ENCODE measurements around the gene NTRK3. TPM values are rescaled to one million over a fixed set of nuclear protein-coding genes. Genes with fewer than 3 reads are reported as not detected.

NTRK3 gene
- total and polyA plus RNA-seq, 2 of the 13 experiments (the other 11 are each of a cell fraction or from before 2014, with no cell fraction given): not detected

- 4% methylated on average over 4 of the region's 4 CpGs for WGBS (ENCODE audit: low lambda C conversion rate)
- FAIRE-seq (no peak), DNase-seq (ENCODE audit: low spot score) (no peak), ATAC-seq (no peak)
- in situ Hi-C loops (cut with HindIII; ENCODE audit: extremely low pct_ligation_motif_present, low pct_unique_long_range_greater_than_20kb) (no loop called here), intact Hi-C loops (cut with micrococcal nuclease; ENCODE audit: unreplicated experiment) (no loop called here)
- BruUV-seq (replicated peaks): no TSS peak
- Histone ChIP-seq H3K4me1 (ENCODE audit: insufficient read depth, low read length) (no peaks in the 10 kb centered on the region), H4K20me1 (ENCODE audit: insufficient read depth, low read length) (no peaks in the 10 kb centered on the region), H3K4me3 (replicated peaks in 1 of 3; ENCODE audit: insufficient read depth in 1 of 3, low read depth in 2 of 3, low read length in 3 of 3) (no peak overlapping the region), H3K36me3 (replicated peaks in 1 of 2; ENCODE audit: control insufficient read depth in 1 of 2, insufficient read depth in 2 of 2, low read length in 2 of 2) (no peaks in the 10 kb centered on the region), H3K9me3 (ENCODE audit: low read length) (no peaks in the 10 kb centered on the region), H3K27ac (ENCODE audit: extremely low read length, insufficient read depth, low read length) (no peak overlapping the region), H3K79me2 (ENCODE audit: insufficient read depth, low read length) (no peaks in the 10 kb centered on the region), H3K4me2 (ENCODE audit: low read depth, low read length) (no peak overlapping the region), H2AFZ (ENCODE audit: low read length) (no peak overlapping the region), H3K9ac (ENCODE audit: insufficient read depth, low read depth, low read length) (no peak overlapping the region), H3K27me3 (ENCODE audit: control insufficient read depth in 1 of 2, insufficient read depth in 2 of 2, low read length in 2 of 2) (no peaks in the 10 kb centered on the region)
- POLR2A ChIA-PET: no interaction called here
- TF ChIP-seq ZNF496 (CRISPR knock-in tag; IDR thresholded peaks at IDR 0.05; ENCODE audit: insufficient replicate concordance) (no peak), KLF6 (CRISPR knock-in tag; IDR thresholded peaks at IDR 0.05) (no peak), MNT (IDR thresholded peaks at IDR 0.05) (peak; percentile 35; the same call in 1 of the 2 replicates), CCAR2 (optimal IDR thresholded peaks at IDR 0.05; ENCODE audit: low read depth, low read length) (no peak)
- CTCF ChIA-PET (ENCODE audit: low intra/inter-chr PET ratio, low total read pairs): no interaction called here
Observed at GRCh38 chr15:88021601-88022000, 234.9 kb downstream of the NTRK3 start.

GRCh38 chr15:88020806-88021205, 235.7 kb downstream of the NTRK3 start:
- ATAC-seq: no peak
- H3K27me3 ChIP-seq (ENCODE audit: control insufficient read depth in 1 of 2, insufficient read depth in 2 of 2, low read length in 2 of 2): no peaks in the 10 kb centered on the region
- 0% methylated on average over 3 of the region's 3 CpGs for WGBS (ENCODE audit: low lambda C conversion rate)
- no peak overlapping the region for H3K27ac ChIP-seq (ENCODE audit: extremely low read length, insufficient read depth, low read length)
- in situ Hi-C loops (cut with HindIII; ENCODE audit: extremely low pct_ligation_motif_present, low pct_unique_long_range_greater_than_20kb): no loop called here
- no peaks in the 10 kb centered on the region for H3K4me1 ChIP-seq (ENCODE audit: insufficient read depth, low read length)
- no peak overlapping the region for H3K4me3 ChIP-seq (replicated peaks in 1 of 3; ENCODE audit: insufficient read depth in 1 of 3, low read depth in 2 of 3, low read length in 3 of 3)
- no TSS peak for BruUV-seq (replicated peaks)
- POLR2A ChIA-PET: no interaction called here
- H3K4me2 ChIP-seq (ENCODE audit: low read depth, low read length): no peak overlapping the region
- no peak for FAIRE-seq
- no peak overlapping the region for H2AFZ ChIP-seq (ENCODE audit: low read length)
- H3K9me3 ChIP-seq (ENCODE audit: low read length): no peaks in the 10 kb centered on the region
- no peak overlapping the region for H3K9ac ChIP-seq (ENCODE audit: insufficient read depth, low read depth, low read length)
- intact Hi-C loops (cut with micrococcal nuclease; ENCODE audit: unreplicated experiment): no loop called here
- H4K20me1 ChIP-seq (ENCODE audit: insufficient read depth, low read length): no peaks in the 10 kb centered on the region
- H3K79me2 ChIP-seq (ENCODE audit: insufficient read depth, low read length): no peaks in the 10 kb centered on the region
- no peaks in the 10 kb centered on the region for H3K36me3 ChIP-seq (replicated peaks in 1 of 2; ENCODE audit: control insufficient read depth in 1 of 2, insufficient read depth in 2 of 2, low read length in 2 of 2)
- DNase-seq (ENCODE audit: low spot score): no peak
- CTCF ChIA-PET (ENCODE audit: low intra/inter-chr PET ratio, low total read pairs): no interaction called here
- TF ChIP-seq ZFP36L1 (CRISPR knock-in tag; IDR thresholded peaks at IDR 0.05) (no peak), ZBTB20 (CRISPR knock-in tag; IDR thresholded peaks at IDR 0.05; ENCODE audit: borderline replicate concordance, low read depth) (no peak), ATF2 (CRISPR knock-in tag; IDR thresholded peaks at IDR 0.05) (no peak), MTF1 (CRISPR knock-in tag; IDR thresholded peaks at IDR 0.05) (no peak), ZNF792 (CRISPR knock-in tag; IDR thresholded peaks at IDR 0.05) (no peak), HES4 (CRISPR knock-in tag; IDR thresholded peaks at IDR 0.05; ENCODE audit: borderline replicate concordance) (no peak), ZZZ3 (CRISPR knock-in tag; IDR thresholded peaks at IDR 0.05; ENCODE audit: borderline replicate concordance) (no peak), ZNF616 (CRISPR knock-in tag; IDR thresholded peaks at IDR 0.05; ENCODE audit: low read depth) (no peak), NR2F2 (IDR thresholded peaks at IDR 0.05; ENCODE audit: borderline replicate concordance, low read depth) (no peak), ZFP62 (CRISPR knock-in tag; IDR thresholded peaks at IDR 0.05) (no peak), RXRA (CRISPR knock-in tag; IDR thresholded peaks at IDR 0.05) (no peak), YEATS2 (CRISPR knock-in tag; IDR thresholded peaks at IDR 0.05; ENCODE audit: borderline replicate concordance) (no peak), SOX6 (IDR thresholded peaks at IDR 0.05) (no peak), SOX6 (CRISPR knock-in tag; IDR thresholded peaks at IDR 0.05) (no peak), ZNF225 (CRISPR knock-in tag; IDR thresholded peaks at IDR 0.05) (no peak)
